Activated T-helper 9 cell treated with anti-CD3 and anti-CD28 coated beads, Interleukin-2, amount 50 U/mL, for 16 hours (primary cell): Measurements from ENCODE around the gene CLSTN1.

ENCODE experiments used
- DNase-seq: peaks from one replicate; pipeline ENCODE4 v3.0.0-alpha.2; 2020; ENCODE audit warnings: low read depth

The CLSTN1 gene

GRCh38 chr1:9711466-9712020 is 112.2 kb downstream of the CLSTN1 start:
- DNase-seq, result no peak

- DNase-seq, result no peak
These were observed 113.7 kb downstream of the CLSTN1 start for GRCh38 chr1:9710037-9710436.

- no peak for DNase-seq
These were observed 117.6 kb downstream of the CLSTN1 start for GRCh38 chr1:9706178-9706577.

GRCh38 chr1:9705337-9706093 is 118.2 kb downstream of the CLSTN1 start:
- DNase-seq, result no peak

GRCh38 chr1:9703681-9704080 is 120.1 kb downstream of the CLSTN1 start:
- no peak for DNase-seq

GRCh38 chr1:9703165-9703509 is 120.6 kb downstream of the CLSTN1 start:
- no peak for DNase-seq

- no peak for DNase-seq
These were observed 122.1 kb downstream of the CLSTN1 start for GRCh38 chr1:9701665-9702064.

- no peak for DNase-seq
These were observed 123.4 kb downstream of the CLSTN1 start for GRCh38 chr1:9700340-9700739.

GRCh38 chr1:9699361-9699760 is 124.4 kb downstream of the CLSTN1 start:
- no peak for DNase-seq

- no peak for DNase-seq
These were observed 127.0 kb downstream of the CLSTN1 start for GRCh38 chr1:9696793-9697192.

GRCh38 chr1:9691691-9692090 is 132.1 kb downstream of the CLSTN1 start:
- no peak for DNase-seq

GRCh38 chr1:9691108-9691445 is 132.7 kb downstream of the CLSTN1 start:
- no peak for DNase-seq

- no peak for DNase-seq
These were observed 133.2 kb downstream of the CLSTN1 start for GRCh38 chr1:9690440-9691107.

- no peak for DNase-seq
These were observed 133.8 kb downstream of the CLSTN1 start for GRCh38 chr1:9689971-9690381.

GRCh38 chr1:9689011-9689706 is 134.6 kb downstream of the CLSTN1 start:
- DNase-seq, result peak; percentile 77

GRCh38 chr1:9688599-9688998 is 135.2 kb downstream of the CLSTN1 start:
- no peak for DNase-seq

GRCh38 chr1:9687874-9688582 is 135.7 kb downstream of the CLSTN1 start:
- no peak for DNase-seq

- DNase-seq, result peak; percentile 61
These were observed 136.5 kb downstream of the CLSTN1 start for GRCh38 chr1:9687120-9687873.

GRCh38 chr1:9684801-9685200 is 139.0 kb downstream of the CLSTN1 start:
- DNase-seq, result no peak

- no peak for DNase-seq
These were observed 142.9 kb downstream of the CLSTN1 start for GRCh38 chr1:9680828-9681227.

GRCh38 chr1:9680091-9680490 is 143.7 kb downstream of the CLSTN1 start:
- DNase-seq, result no peak
